Measurements from ENCODE around the gene MPZL1.

GRCh38 chr1:167766538-167766937, 44.8 kb downstream of the MPZL1 start:
- TF ChIP-seq CTCF (IDR thresholded peaks at IDR 0.05) (no peak), POLR2A (IDR thresholded peaks at IDR 0.05) (no peak)
